DND-41 (cell line): ENCODE results near the gene RPGRIP1L.

Experiments
- ATAC-seq: fragments of 200-7000 bp; cut with Tn5 transposase; 3 replicates; pipeline ENCODE4 v1.9.1; 2021; ENCODE audit warnings: low read depth; ENCODE audit not compliant: insufficient read depth
- DNase-seq: peaks from one replicate; pipeline ENCODE4 v3.0.0-alpha.2; 2020
- H2AFZ ChIP-seq: 2 replicates; pipeline ENCODE4 v1.6.0; 2012; ENCODE audit warnings: low read depth, low read length
- H3K27ac ChIP-seq: 2 replicates; pipeline ENCODE4 v1.5.1; 2012; ENCODE audit warnings: low read length, inconsistent platforms
- H3K27me3 ChIP-seq: fragments of 200-600 bp; sonication (generic); 2 replicates; pipeline ENCODE4 v1.6.0; 2012; ENCODE audit warnings: low read length, mild to moderate bottlenecking, inconsistent platforms; ENCODE audit not compliant: insufficient read depth, poor library complexity
- H3K36me3 ChIP-seq: 2 replicates; pipeline ENCODE4 v1.5.1; 2012; ENCODE audit warnings: low read length, inconsistent platforms; ENCODE audit not compliant: insufficient read depth
- H3K4me1 ChIP-seq: 2 replicates; pipeline ENCODE4 v1.5.1; 2012; ENCODE audit warnings: mild to moderate bottlenecking, low read length; ENCODE audit not compliant: insufficient read depth
- H3K4me2 ChIP-seq: 2 replicates; pipeline ENCODE4 v1.6.0; 2012; ENCODE audit warnings: mild to moderate bottlenecking, moderate library complexity, low read length, inconsistent platforms; ENCODE audit not compliant: insufficient read depth
- H3K4me3 ChIP-seq, 2 experiments: fragments of 200-600 bp in 1 of 2; shearing (Covaris generic) in 1 of 2; 2 replicates each; pipeline ENCODE4 v1.5.1; 2012 to 2016; ENCODE audit warnings: inconsistent platforms in 2 of 2, low read length in 2 of 2, mild to moderate bottlenecking in 2 of 2, low read depth in 1 of 2, moderate library complexity in 1 of 2
- H3K79me2 ChIP-seq: 2 replicates; pipeline ENCODE4 v1.6.0; 2012; ENCODE audit warnings: low read length, inconsistent platforms; ENCODE audit not compliant: insufficient read depth
- H3K9ac ChIP-seq: 2 replicates; pipeline ENCODE4 v1.6.0; 2012; ENCODE audit warnings: low read depth, mild to moderate bottlenecking, inconsistent platforms, low read length, moderate library complexity
- H3K9me3 ChIP-seq: 2 replicates; pipeline ENCODE4 v1.5.1; 2012; ENCODE audit warnings: low read length, moderate library complexity, mild to moderate bottlenecking, inconsistent platforms; ENCODE audit not compliant: insufficient read depth, severe bottlenecking
- H4K20me1 ChIP-seq: 2 replicates; pipeline ENCODE4 v1.6.0; 2012; ENCODE audit warnings: low read length; ENCODE audit not compliant: insufficient read depth
- CTCF ChIP-seq: IDR thresholded peaks from 2 replicates; pipeline ENCODE4 v1.5.1; 2012; ENCODE audit warnings: borderline replicate concordance, low read length, moderate library complexity, mild to moderate bottlenecking; ENCODE audit not compliant: poor library complexity, severe bottlenecking; ENCODE audit errors: extremely low read depth
- EZH2 ChIP-seq: IDR thresholded peaks from 3 replicates; pipeline ENCODE4 v1.6.1; 2012; ENCODE audit warnings: borderline replicate concordance, low read depth, mild to moderate bottlenecking, moderate library complexity, low read length, inconsistent platforms; ENCODE audit not compliant: severe bottlenecking

RPGRIP1L gene

GRCh38 chr16:53666786-53667415 is 36.8 kb downstream of the RPGRIP1L start:
- Histone ChIP-seq H3K27me3 (no peaks in the 10 kb centered on the region), H3K9me3 (no peaks in the 10 kb centered on the region), H3K4me3 (no peak overlapping the region), H3K4me2 (no peak overlapping the region), H3K79me2 (no peaks in the 10 kb centered on the region), H3K27ac (no peak overlapping the region), H3K36me3 (no peaks in the 10 kb centered on the region; the same call in 1 of the 2 replicates), H3K4me1 (no peaks in the 10 kb centered on the region), H3K9ac (no peak overlapping the region), H4K20me1 (no peaks in the 10 kb centered on the region), H2AFZ (no peak overlapping the region)
- ATAC-seq (no peak), DNase-seq (no peak)
- no peak for TF ChIP-seq CTCF
- TF ChIP-seq EZH2: no peak

- no peaks in the 10 kb centered on the region for H3K9me3 ChIP-seq
- H2AFZ ChIP-seq: no peak overlapping the region
- H3K4me3 ChIP-seq: no peak overlapping the region
- H3K79me2 ChIP-seq: no peaks in the 10 kb centered on the region
- H3K36me3 ChIP-seq: no peaks in the 10 kb centered on the region
- H3K4me1 ChIP-seq: no peaks in the 10 kb centered on the region
- no peak overlapping the region for H3K4me2 ChIP-seq
- TF ChIP-seq CTCF: no peak
- no peak for TF ChIP-seq EZH2
- H4K20me1 ChIP-seq: no peaks in the 10 kb centered on the region
- DNase-seq: no peak
- ATAC-seq: no peak
- H3K9ac ChIP-seq: no peak overlapping the region
- H3K27ac ChIP-seq: no peak overlapping the region
- H3K27me3 ChIP-seq: no peaks in the 10 kb centered on the region
These were observed 38.8 kb downstream of the RPGRIP1L start for GRCh38 chr16:53664724-53665345.

DNA sequence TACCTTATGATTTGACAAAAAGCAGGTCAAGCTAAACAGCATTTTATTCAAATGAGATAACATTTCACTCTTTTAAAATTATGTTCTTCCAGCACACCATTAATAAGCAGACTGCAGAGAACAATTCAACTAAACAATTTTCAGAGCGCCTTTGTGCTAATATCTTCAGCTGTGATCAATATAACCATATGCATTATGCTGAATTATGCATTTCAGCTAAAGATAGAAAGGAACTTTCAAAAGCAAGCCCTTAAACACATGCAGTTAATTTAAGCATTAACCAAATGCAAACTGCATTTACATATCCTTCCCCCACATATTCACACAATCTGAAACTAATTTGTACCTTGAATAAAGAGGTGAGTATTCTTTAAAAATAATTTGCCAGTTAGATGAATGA is 41.6 kb downstream of the RPGRIP1L start:
- no peaks in the 10 kb centered on the region for H4K20me1 ChIP-seq
- DNase-seq: no peak
- no peaks in the 10 kb centered on the region for H3K9me3 ChIP-seq
- no peak for TF ChIP-seq CTCF
- TF ChIP-seq EZH2: no peak
- H3K4me3 ChIP-seq: no peak overlapping the region
- no peak overlapping the region for H3K27ac ChIP-seq
- no peak overlapping the region for H3K9ac ChIP-seq
- no peaks in the 10 kb centered on the region for H3K79me2 ChIP-seq
- no peaks in the 10 kb centered on the region for H3K36me3 ChIP-seq
- H2AFZ ChIP-seq: no peak overlapping the region
- ATAC-seq: no peak
- no peaks in the 10 kb centered on the region for H3K4me1 ChIP-seq
- no peaks in the 10 kb centered on the region for H3K27me3 ChIP-seq
- no peak overlapping the region for H3K4me2 ChIP-seq
